Mesendoderm (in vitro differentiated cells): ENCODE measurements around the gene ZNF616.
A peak's percentile ranks its signal among the peaks of the same experiment; 100 is the strongest.

Experiments
- DNase-seq: peaks from one replicate; pipeline ENCODE4 v3.0.0; 2013
- H2AK5ac ChIP-seq: 2 replicates; pipeline ENCODE4 v1.6.1; 2013; ENCODE audit warnings: low read length, inconsistent platforms
- H2BK120ac ChIP-seq: 2 replicates; pipeline ENCODE4 v1.6.1; 2013; ENCODE audit warnings: low read depth, mild to moderate bottlenecking, low read length, moderate library complexity, mixed read lengths
- H2BK15ac ChIP-seq: replicated peaks from 2 replicates; pipeline ENCODE4 v1.6.1; 2013; ENCODE audit warnings: low read depth, mild to moderate bottlenecking, moderate library complexity
- H2BK5ac ChIP-seq: 2 replicates; pipeline ENCODE4 v1.6.1; 2013; ENCODE audit warnings: low read length, inconsistent platforms
- H3K18ac ChIP-seq: 2 replicates; pipeline ENCODE4 v1.6.1; 2013; ENCODE audit warnings: mild to moderate bottlenecking, low read length, mixed read lengths
- H3K23ac ChIP-seq: one replicate; pipeline ENCODE4 v1.6.1; 2013; ENCODE audit warnings: low read length
- H3K27ac ChIP-seq: 2 replicates; pipeline ENCODE4 v1.5.1; 2013; ENCODE audit warnings: low read depth, mild to moderate bottlenecking, inconsistent platforms, low read length, moderate library complexity
- H3K27me3 ChIP-seq: 2 replicates; pipeline ENCODE4 v1.6.1; 2013; ENCODE audit warnings: low read length, control low read depth, mild to moderate bottlenecking, inconsistent platforms; ENCODE audit not compliant: insufficient read depth, poor library complexity
- H3K36me3 ChIP-seq: 2 replicates; pipeline ENCODE4 v1.6.1; 2013; ENCODE audit warnings: low read length, inconsistent platforms; ENCODE audit not compliant: control insufficient read depth, insufficient read depth
- H3K4ac ChIP-seq: one replicate; pipeline ENCODE4 v1.6.1; 2013; ENCODE audit warnings: low read depth, mild to moderate bottlenecking, low read length, moderate library complexity
- H3K4me1 ChIP-seq: 2 replicates; pipeline ENCODE4 v1.6.1; 2013; ENCODE audit warnings: low read depth, low read length, inconsistent platforms; ENCODE audit not compliant: control insufficient read depth
- H3K4me2 ChIP-seq: 2 replicates; pipeline ENCODE4 v1.6.1; 2013; ENCODE audit warnings: low read length
- H3K4me3 ChIP-seq: 2 replicates; pipeline ENCODE4 v1.5.1; 2013; ENCODE audit warnings: mild to moderate bottlenecking, low read length
- H3K56ac ChIP-seq: one replicate; pipeline ENCODE4 v1.6.1; 2013; ENCODE audit warnings: low read length
- H3K79me1 ChIP-seq: 2 replicates; pipeline ENCODE4 v1.6.1; 2013; ENCODE audit warnings: low read length, inconsistent platforms
- H3K79me2 ChIP-seq: 2 replicates; pipeline ENCODE4 v1.6.1; 2013; ENCODE audit warnings: mild to moderate bottlenecking, low read length; ENCODE audit not compliant: control insufficient read depth, insufficient read depth
- H3K9ac ChIP-seq: 2 replicates; pipeline ENCODE4 v1.6.1; 2013; ENCODE audit warnings: low read length, inconsistent platforms
- H4K5ac ChIP-seq: one replicate; pipeline ENCODE4 v1.6.1; 2013; ENCODE audit warnings: low read length
- H4K8ac ChIP-seq: one replicate; pipeline ENCODE4 v1.6.1; 2013; ENCODE audit warnings: low read depth, mild to moderate bottlenecking, control low read depth, low read length, moderate library complexity
- WGBS: extraction: QIAGEN DNeasy Blood & Tissue Kit; methylation state at CpG from one replicate; pipeline ENCODE4 v1.1.7; 2013; ENCODE audit warnings: low lambda C conversion rate, missing lambda C conversion rate; ENCODE audit not compliant: insufficient coverage; ENCODE audit errors: extremely low coverage; 5-methylcytosine and 5-hydroxymethylcytosine counted together

Gene ZNF616

GRCh38 chr19:52086481-52086880 lies 53.3 kb downstream of the ZNF616 start:
- Histone ChIP-seq H3K18ac (no peak overlapping the region), H3K4me1 (no peaks in the 10 kb centered on the region), H3K27ac (no peak overlapping the region), H2BK5ac (no peak overlapping the region), H2BK120ac (no peak overlapping the region), H3K4ac (no peak overlapping the region), H3K27me3 (no peaks in the 10 kb centered on the region), H3K4me2 (no peak overlapping the region), H3K4me3 (no peak overlapping the region), H4K8ac (no peak overlapping the region), H3K36me3 (peaks cover 5% of the 10 kb centered on the region), H3K23ac (no peak overlapping the region), H2AK5ac (no peak overlapping the region), H3K9ac (no peak overlapping the region), H3K56ac (no peak overlapping the region), H3K79me1 (peaks cover 5% of the 10 kb centered on the region), H4K5ac (no peak overlapping the region), H3K79me2 (no peaks in the 10 kb centered on the region), H2BK15ac (no peak overlapping the region)
- DNase-seq, result no peak

DNA sequence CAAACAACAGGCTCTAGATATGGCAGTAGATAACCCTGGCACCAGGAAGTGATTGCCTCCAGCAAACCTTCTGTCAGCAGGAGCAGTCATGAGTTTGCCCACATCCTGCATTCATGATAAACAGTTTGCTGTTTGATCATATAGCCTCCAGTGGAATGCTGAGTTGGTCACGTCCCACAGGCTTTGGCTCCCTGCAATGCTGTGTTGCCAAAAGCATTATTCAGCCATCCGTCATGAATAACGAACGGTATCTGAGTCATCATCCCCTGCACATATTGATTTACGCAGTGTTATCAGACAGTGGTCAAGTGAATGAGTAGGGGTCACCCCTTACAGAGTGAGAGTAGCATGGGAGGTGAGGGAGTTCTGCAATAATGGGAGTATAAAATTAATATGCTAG lies 69.2 kb downstream of the ZNF616 start:
- no peak for DNase-seq
- Histone ChIP-seq H3K4me2 (no peak overlapping the region), H3K27me3 (no peaks in the 10 kb centered on the region), H4K5ac (no peak overlapping the region), H3K23ac (no peak overlapping the region), H3K4ac (no peak overlapping the region), H4K8ac (no peak overlapping the region), H2BK120ac (no peak overlapping the region), H3K9ac (no peak overlapping the region), H3K4me1 (no peaks in the 10 kb centered on the region), H3K27ac (no peak overlapping the region), H2BK5ac (no peak overlapping the region), H2BK15ac (no peak overlapping the region), H3K4me3 (no peak overlapping the region), H2AK5ac (no peak overlapping the region), H3K18ac (no peak overlapping the region), H3K36me3 (peaks cover 12% of the 10 kb centered on the region), H3K79me2 (no peaks in the 10 kb centered on the region), H3K56ac (no peak overlapping the region), H3K79me1 (no peaks in the 10 kb centered on the region)
- WGBS, result no CpG with 5 or more reads among the region's 5 CpGs

GRCh38 chr19:52069653-52070052 lies 70.1 kb downstream of the ZNF616 start:
- H2BK5ac ChIP-seq, result no peak overlapping the region
- no peak overlapping the region for H3K4me2 ChIP-seq
- H2AK5ac ChIP-seq, result no peak overlapping the region
- no peak overlapping the region for H3K56ac ChIP-seq
- no peak overlapping the region for H2BK15ac ChIP-seq
- H3K4me3 ChIP-seq, result peak overlapping the region; percentile 24
- H3K18ac ChIP-seq, result no peak overlapping the region
- H3K4ac ChIP-seq, result no peak overlapping the region
- H4K8ac ChIP-seq, result no peak overlapping the region
- H3K9ac ChIP-seq, result no peak overlapping the region
- no peak overlapping the region for H2BK120ac ChIP-seq
- no peak overlapping the region for H4K5ac ChIP-seq
- H3K36me3 ChIP-seq, result peaks cover 7% of the 10 kb centered on the region
- DNase-seq, result no peak
- no CpG with 5 or more reads among the region's 2 CpGs for WGBS
- H3K27me3 ChIP-seq, result no peaks in the 10 kb centered on the region
- no peaks in the 10 kb centered on the region for H3K79me1 ChIP-seq
- H3K4me1 ChIP-seq, result no peaks in the 10 kb centered on the region
- no peak overlapping the region for H3K23ac ChIP-seq
- H3K27ac ChIP-seq, result no peak overlapping the region
- no peaks in the 10 kb centered on the region for H3K79me2 ChIP-seq

DNA sequence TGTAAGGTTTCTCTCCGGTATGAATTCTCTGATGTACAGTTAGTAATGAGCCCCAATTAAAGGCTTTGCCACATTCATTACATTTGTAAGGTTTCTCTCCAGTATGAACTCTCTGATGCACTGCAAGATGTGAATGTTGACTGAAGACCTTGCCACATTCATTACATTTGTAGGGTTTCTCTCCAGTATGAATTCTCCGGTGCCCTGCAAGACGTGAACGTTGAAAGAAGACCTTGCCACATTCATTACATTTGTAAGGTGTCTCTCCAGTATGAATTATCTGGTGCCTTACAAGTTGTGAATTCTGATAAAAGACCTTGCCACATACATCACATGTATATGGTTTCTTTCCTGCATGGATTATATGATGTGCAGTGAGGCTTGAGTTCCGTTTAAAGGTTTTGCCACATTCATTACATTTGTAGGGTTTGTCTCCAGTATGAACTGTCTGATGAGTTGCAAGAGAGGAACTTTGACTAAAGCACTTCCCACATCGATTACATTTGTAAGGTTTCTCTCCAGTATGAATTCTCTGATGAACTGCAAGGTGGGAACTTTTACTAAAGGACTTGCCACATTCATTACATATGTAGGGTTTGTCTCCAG lies 73.4 kb downstream of the ZNF616 start:
- Histone ChIP-seq H3K79me1 (no peaks in the 10 kb centered on the region), H3K4me3 (peak overlapping the region; percentile 28), H3K27me3 (no peaks in the 10 kb centered on the region), H2BK5ac (no peak overlapping the region), H3K79me2 (no peaks in the 10 kb centered on the region), H3K36me3 (peaks cover 9% of the 10 kb centered on the region), H2BK15ac (no peak overlapping the region), H3K23ac (no peak overlapping the region), H3K4me2 (no peak overlapping the region), H4K5ac (no peak overlapping the region), H4K8ac (no peak overlapping the region), H3K9ac (no peak overlapping the region), H3K27ac (no peak overlapping the region), H3K56ac (no peak overlapping the region), H2AK5ac (no peak overlapping the region), H3K4me1 (no peaks in the 10 kb centered on the region), H2BK120ac (no peak overlapping the region), H3K18ac (no peak overlapping the region), H3K4ac (no peak overlapping the region)
- no peak for DNase-seq
- WGBS, result no CpG with 5 or more reads among the region's 6 CpGs

DNA sequence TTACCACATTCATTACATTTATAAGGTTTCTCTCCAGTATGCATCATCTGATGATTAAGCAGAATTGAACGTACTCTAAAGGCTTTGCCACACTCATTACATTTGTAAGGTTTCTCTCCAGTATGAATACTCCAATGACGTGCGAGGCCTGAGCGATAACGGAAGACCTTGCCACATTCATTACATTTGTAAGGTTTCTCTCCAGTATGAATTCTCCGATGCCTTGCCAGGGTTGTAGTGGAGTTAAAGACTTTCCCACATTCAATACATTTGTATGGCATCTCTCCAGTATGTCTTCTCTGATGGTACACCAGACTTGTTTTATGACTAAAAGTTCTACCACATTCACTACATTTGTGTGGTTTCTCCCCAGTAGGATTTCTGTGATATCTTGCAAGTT lies 74.3 kb downstream of the ZNF616 start:
- Histone ChIP-seq H4K5ac (no peak overlapping the region), H4K8ac (no peak overlapping the region), H2BK120ac (no peak overlapping the region), H3K36me3 (peaks cover 9% of the 10 kb centered on the region), H2BK5ac (no peak overlapping the region), H3K4me1 (no peaks in the 10 kb centered on the region), H3K18ac (no peak overlapping the region), H3K23ac (no peak overlapping the region), H3K9ac (no peak overlapping the region), H3K79me1 (no peaks in the 10 kb centered on the region), H2BK15ac (no peak overlapping the region), H3K4me3 (peak overlapping the region; percentile 15), H3K56ac (no peak overlapping the region), H2AK5ac (no peak overlapping the region), H3K27ac (no peak overlapping the region), H3K27me3 (no peaks in the 10 kb centered on the region), H3K4ac (no peak overlapping the region), H3K4me2 (no peak overlapping the region), H3K79me2 (no peaks in the 10 kb centered on the region)
- no CpG with 5 or more reads among the region's 6 CpGs for WGBS
- no peak for DNase-seq
